SK-N-DZ (cell line): Measurements from ENCODE around the gene ZFP69B.
"Not testable (repeated sequence)": the region's sequence is repeated elsewhere in the genome, so short reads cannot be mapped to it uniquely, and the experiment has no call there.

Experiments used
- DNase-seq: peaks from one replicate; pipeline ENCODE4 v3.0.0-alpha.2; 2015; ENCODE audit warnings: low spot score

The ZFP69B gene

GRCh38 chr1:40435471-40435870, 14.8 kb upstream of the ZFP69B start:
- DNase-seq, result no peak

DNA sequence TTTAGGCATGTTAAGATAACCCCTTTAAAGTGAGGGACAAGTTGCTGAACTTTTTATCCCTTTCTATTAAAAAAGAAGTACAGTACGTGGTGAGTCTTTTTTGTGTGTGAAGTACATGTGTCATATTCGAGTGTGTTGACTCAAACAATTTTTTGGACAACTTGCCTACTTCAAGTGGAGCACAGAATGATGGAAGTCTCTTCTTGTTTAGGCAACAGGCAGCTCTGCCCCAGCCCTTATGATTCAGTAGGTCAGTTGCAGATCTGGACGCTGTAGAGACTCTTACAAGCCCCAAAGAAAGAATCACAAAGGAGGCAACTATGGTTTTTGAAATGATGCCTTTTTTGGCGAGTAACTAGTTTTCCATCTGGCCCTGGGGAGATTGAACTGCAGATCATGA, 14.4 kb upstream of the ZFP69B start:
- no peak for DNase-seq

DNA sequence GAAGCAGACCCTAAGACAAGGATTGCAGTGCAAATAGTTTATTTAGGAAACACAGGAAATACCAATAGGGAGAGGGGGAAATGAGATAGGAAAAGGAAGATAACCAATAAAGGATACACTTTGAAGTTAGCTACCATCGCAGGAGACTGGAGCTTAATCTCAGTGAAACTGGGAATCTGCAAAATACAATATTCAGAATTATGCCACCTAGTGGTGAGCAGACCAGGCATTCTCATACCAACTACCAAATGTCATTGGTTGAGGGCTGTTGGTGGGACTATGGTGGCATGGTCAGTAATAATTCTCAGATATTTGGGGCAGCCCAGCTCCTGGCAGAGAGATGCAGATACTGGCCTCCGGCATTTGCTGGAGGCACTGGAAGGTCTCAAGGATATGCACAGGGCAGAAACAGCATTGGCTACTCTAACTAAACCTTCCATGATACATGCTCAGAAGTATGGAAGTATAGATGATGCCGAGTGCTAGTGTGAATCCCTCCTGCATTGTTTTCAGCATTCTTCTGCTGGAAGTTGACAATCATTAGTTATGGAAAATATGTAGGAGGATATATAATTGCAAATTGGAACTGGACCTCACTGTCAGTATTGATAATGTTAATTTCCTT, 11.8 kb upstream of the ZFP69B start:
- DNase-seq, result no peak

DNA sequence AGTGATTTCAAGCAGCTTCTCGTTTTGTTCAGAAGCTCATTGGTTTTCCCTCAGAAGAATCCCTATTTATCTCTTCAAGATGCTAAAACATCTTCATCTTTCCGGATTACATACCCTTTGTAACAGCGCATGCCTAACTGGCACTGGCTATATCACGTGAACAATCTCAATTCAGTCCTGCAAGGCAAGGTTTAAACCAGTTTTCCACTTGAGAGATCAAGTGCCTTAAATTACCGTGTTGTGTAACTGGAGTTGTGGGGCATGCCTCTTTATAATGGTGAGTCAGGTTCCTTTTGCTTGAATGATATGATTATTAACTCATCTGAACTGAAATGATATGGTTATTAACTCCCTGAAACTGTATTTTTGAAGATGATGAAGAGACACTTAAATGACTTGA, 11.0 kb upstream of the ZFP69B start:
- DNase-seq, result no peak

DNA sequence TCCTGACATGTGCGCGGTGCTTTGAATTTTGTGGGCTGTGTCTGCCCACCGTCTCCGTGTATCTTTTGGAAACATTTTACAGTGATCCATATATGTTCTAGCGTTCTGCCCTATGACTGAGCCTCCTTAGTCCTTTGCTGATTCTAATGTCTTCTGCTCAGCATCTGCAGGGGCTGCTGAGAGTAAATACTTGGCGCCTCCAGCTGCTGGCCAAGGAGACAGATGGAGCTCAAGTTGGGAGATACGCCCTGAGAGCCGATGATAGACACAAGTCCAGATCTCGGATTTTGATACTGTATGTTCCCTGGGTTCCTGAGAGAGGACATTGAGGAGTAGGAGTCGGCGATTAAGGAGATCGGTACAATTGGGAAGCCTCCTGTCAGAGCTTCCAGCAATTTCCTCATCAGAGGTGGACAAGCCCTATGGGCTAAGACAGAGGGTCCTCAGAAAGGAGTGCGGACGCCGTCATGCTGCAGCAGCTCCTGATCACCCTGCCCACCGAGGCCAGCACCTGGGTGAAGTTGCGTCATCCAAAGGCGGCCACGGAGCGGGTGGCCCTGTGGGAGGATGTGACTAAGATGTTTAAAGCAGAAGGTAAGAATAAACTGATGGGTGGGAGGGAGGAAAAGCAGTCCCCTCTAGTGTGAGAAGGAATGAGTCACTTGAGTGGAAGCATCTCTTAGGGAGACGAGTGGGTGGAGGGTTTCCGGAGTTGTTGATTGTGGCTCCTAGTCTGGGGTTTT, 390 bp downstream of the ZFP69B start:
- DNase-seq, result peak; percentile 53

GRCh38 chr1:40451238-40451585, 936 bp downstream of the ZFP69B start:
- DNase-seq, result no peak

DNA sequence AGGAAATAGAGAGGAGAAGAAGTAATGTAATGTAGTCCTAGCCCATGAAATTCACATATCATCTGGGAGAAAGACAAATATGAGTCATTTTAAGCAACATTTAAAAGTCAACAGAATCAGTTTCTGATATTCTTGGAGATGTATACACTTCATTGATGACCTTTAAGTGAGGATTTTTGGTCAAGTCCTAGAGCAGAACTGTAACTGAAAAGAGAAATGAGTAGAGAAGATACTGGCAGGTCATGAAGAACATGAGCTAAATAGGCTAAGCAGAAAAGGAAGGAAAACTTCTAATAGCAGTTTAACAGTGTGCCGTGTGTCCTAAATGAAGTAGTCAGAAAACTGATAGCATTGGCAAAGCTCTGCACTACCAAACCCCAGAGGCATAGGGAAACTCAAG, 4.6 kb downstream of the ZFP69B start:
- DNase-seq, result no peak

GRCh38 chr1:40462956-40463590, 12.8 kb downstream of the ZFP69B start:
- no peak for DNase-seq

DNA sequence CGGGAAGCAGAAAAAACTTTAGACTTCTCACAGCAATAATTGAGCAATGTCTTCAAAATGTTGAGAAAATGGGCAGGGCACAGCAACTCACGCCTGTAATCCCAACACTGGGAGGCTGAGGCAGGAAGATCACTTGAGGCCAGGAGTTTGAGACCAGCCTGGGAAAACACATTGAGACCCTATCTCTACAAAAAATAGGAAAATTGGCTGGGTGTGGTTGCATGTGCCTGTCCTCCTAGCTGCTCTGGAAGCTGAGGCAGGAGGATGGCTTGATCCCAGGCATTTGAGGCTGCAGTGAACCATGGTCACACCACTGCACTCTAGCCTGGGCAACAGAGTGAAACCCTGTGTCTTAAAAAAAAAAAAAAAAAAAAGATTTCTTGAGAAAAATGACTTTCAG, 19.1 kb downstream of the ZFP69B start:
- no peak for DNase-seq

DNA sequence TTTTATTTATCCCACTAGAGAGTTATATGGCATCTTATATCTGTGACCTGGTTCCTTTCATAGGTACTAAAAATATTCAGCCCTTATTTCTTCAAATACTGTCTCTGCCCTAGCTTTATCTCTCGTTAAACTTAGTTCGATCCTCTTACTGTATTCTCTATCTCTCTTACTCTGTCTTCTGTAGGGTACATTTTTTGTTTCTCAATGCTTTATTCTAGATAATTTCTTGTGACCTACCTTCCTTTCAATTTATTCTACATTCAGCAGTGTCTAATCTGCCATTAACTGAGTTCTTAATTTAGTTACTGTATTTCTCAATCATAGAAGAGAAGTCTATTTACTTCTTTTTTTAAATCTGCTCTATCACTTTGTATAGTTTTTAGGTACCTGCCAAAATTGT, 25.0 kb downstream of the ZFP69B start:
- no peak for DNase-seq

DNA sequence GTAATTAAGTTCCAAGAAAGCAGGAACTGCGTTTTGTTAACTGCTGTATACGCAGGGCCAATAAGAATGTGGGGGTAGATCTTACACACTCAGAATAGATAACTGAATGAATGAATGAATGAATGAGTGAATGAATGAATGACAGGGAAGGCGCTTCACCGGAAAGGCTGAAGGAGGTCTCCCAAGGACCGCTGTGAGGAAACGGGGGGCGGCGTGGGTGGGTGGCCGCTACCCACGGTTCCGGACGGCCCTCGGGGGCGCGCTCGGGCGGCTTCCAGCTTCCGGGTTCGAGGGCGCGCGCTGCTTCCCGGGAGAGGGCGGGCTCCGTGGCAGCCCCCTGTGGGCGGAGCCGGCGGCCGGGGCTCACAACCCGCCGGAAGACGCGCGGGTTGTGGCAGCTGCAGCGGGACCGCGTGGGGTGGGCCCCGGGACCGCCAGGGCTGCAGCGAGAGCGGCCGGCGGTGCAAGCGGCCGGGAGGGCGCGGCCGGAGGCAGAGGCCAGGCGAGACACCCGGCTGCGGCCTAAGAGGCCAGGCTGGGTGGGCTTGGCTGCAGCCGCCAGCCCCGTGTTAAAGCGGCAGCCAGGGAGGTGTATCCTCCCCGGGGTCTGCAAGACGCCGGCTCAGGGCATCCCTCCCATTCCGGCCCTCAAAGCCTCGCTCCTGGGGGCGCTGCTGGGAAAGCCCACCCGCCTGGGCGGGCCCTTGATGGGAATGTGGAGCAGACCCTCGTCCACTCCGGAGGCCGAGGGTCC, 26.8 kb downstream of the ZFP69B start, which contains the start of gene ZFP69:
Gene ZFP69, plus strand, starts transcription at position 367 of the 754 bp plus-strand sequence. CDS start 2,072 bp downstream, outside the sequence.
- DNase-seq, result peak; percentile 79

- DNase-seq, result no peak
Observed at GRCh38 chr1:40477678-40478053, 27.4 kb downstream of the ZFP69B start.

- DNase-seq, result no peak
Observed at GRCh38 chr1:40478276-40478675, 28.0 kb downstream of the ZFP69B start.

- no peak for DNase-seq
Observed at GRCh38 chr1:40479156-40479555, 28.9 kb downstream of the ZFP69B start.

- no peak for DNase-seq
Observed at GRCh38 chr1:40495315-40495903, 45.1 kb downstream of the ZFP69B start.

- not testable (repeated sequence) for DNase-seq
Observed at GRCh38 chr1:40502651-40503050, 52.4 kb downstream of the ZFP69B start.

DNA sequence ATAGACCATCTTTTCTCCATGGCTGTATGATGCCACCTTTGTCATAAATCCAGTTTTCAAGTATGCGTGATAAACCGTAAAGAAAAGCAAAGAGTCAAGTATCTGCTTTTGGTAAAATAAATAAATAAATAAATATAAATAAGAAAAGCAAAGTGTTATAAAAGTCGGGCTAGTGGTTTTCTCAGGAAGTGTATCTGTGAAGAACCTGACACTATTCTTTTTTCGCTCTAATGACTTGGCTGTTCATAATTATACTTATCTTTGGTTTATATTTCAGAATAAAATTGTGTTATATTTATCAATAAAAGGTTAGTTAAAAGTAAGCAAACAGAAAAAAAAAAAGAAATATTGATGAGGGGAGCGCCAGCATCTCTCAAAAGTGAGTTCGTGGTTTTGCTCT, 57.7 kb downstream of the ZFP69B start:
- DNase-seq, result no peak

GRCh38 chr1:40508375-40509341, 58.4 kb downstream of the ZFP69B start, which contains the start of gene EXO5:
TSS of gene EXO5 (plus strand) at chr1:40508767. CDS start at chr1:40514545, 5,778 bp downstream.
- DNase-seq, result peak; percentile 70
